ENCODE data around the gene TSHZ2. TPM values are rescaled to one million over a fixed set of nuclear protein-coding genes. Genes with fewer than 3 reads are reported as not detected.

TSHZ2 gene
- total RNA-seq, 1 experiment from 2014 or later = 0.20 TPM

GRCh38 chr20:53205046-53205445 is 232.9 kb downstream of the TSHZ2 start (continued):
- TF ChIP-seq, protein P1, sequence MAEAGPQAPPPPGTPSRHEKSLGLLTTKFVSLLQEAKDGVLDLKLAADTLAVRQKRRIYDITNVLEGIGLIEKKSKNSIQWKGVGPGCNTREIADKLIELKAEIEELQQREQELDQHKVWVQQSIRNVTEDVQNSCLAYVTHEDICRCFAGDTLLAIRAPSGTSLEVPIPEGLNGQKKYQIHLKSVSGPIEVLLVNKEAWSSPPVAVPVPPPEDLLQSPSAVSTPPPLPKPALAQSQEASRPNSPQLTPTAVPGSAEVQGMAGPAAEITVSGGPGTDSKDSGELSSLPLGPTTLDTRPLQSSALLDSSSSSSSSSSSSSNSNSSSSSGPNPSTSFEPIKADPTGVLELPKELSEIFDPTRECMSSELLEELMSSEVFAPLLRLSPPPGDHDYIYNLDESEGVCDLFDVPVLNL (CRISPR knock-in tag; IDR thresholded peaks at IDR 0.05; ENCODE audit: borderline replicate concordance, low read depth) = no peak
- no peak for TF ChIP-seq ZNF121 (CRISPR knock-in tag; IDR thresholded peaks at IDR 0.05)
- TF ChIP-seq JAZF1 (CRISPR knock-in tag; IDR thresholded peaks at IDR 0.05) = no peak

- CTCF ChIA-PET = interaction anchor here (0.6 to 2.3 kb wide), 41 partner anchors 9 to 940 kb away, joined by 3 to 31 read pairs (median 4); no protein-coding TSS in a partner anchor
- Mint-ChIP-seq H3K27ac (no peak overlapping the region), H3K36me3 (no peaks in the 10 kb centered on the region), H3K4me1 (peaks cover 31% of the 10 kb centered on the region), H3K27me3 (ENCODE audit: low read depth) (no peaks in the 10 kb centered on the region), H3K4me3 (no peak overlapping the region), H3K9me3 (no peaks in the 10 kb centered on the region)
- peak; percentile 81 for DNase-seq (ENCODE audit: low spot score)
- TF ChIP-seq, protein P2, sequence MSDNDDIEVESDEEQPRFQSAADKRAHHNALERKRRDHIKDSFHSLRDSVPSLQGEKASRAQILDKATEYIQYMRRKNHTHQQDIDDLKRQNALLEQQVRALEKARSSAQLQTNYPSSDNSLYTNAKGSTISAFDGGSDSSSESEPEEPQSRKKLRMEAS (CRISPR knock-in tag; IDR thresholded peaks at IDR 0.05) = 0 out of 2 replicates have a peak, but pooled peaks have one; percentile 16
- no peak for TF ChIP-seq NR2C2 (CRISPR knock-in tag; IDR thresholded peaks at IDR 0.05)
- TF ChIP-seq CTCF (IDR thresholded peaks at IDR 0.05) = peak; percentile 63; the same call in 1 of the 2 replicates
- POLR2A ChIA-PET = no interaction called here
- peak; percentile 88 for ATAC-seq
These were observed 236.1 kb downstream of the TSHZ2 start for GRCh38 chr20:53208110-53208832.

DNA sequence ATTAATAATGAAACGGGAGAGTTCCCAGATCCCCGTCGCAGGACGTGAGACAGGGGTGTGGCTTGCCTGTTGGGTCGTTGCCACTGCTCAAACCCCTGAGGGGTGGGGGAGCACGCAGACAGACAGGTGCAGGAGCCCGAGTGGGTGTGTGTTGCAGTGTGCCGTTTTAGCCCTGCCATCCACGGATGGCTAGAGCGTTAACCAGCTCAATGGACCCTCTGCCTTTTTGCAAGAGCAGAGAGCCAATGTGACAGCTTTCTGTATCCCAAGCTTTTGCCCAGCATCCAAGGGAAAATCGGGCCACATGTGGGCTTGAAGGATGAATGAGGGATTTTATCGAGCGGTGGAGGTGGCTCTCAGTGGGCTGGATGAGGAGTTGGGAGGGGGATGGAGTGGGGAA is 237.9 kb downstream of the TSHZ2 start:
- no peaks in the 10 kb centered on the region for H3K36me3 Mint-ChIP-seq
- CTCF ChIA-PET = interaction anchor here (2.1 kb wide), 1 partner anchor 126 kb away, joined by 11 read pairs; no protein-coding TSS in a partner anchor

More for the DNA sequence above, 237.9 kb downstream of the TSHZ2 start:
- Mint-ChIP-seq H3K27me3 (ENCODE audit: low read depth) (no peaks in the 10 kb centered on the region), H3K9me3 (no peaks in the 10 kb centered on the region), H3K4me1 (peaks cover 31% of the 10 kb centered on the region), H3K27ac (no peak overlapping the region), H3K4me3 (no peak overlapping the region)
- ATAC-seq (no peak; the same call in 1 of the 2 replicates), DNase-seq (ENCODE audit: low spot score) (no peak)
- POLR2A ChIA-PET = no interaction called here
- TF ChIP-seq SMAD4 (CRISPR knock-in tag; IDR thresholded peaks at IDR 0.05) = no peak
- no peak for TF ChIP-seq ZNF416 (CRISPR knock-in tag; IDR thresholded peaks at IDR 0.05)
- no peak for TF ChIP-seq STAT6 (CRISPR knock-in tag; conservative IDR thresholded peaks at IDR 0.05; ENCODE audit: low read depth)
- TF ChIP-seq SOX15 (CRISPR knock-in tag; IDR thresholded peaks at IDR 0.05) = no peak
- TF ChIP-seq ZNF263 (CRISPR knock-in tag; IDR thresholded peaks at IDR 0.05; ENCODE audit: low read depth) = no peak
- no peak for TF ChIP-seq FOXJ3 (CRISPR knock-in tag; IDR thresholded peaks at IDR 0.05; ENCODE audit: borderline replicate concordance)
- no peak for TF ChIP-seq CDX4 (CRISPR knock-in tag; IDR thresholded peaks at IDR 0.05; ENCODE audit: borderline replicate concordance)
- TF ChIP-seq TCF7 (CRISPR knock-in tag; IDR thresholded peaks at IDR 0.05; ENCODE audit: low read depth) = no peak
- no peak for TF ChIP-seq ZNF219 (CRISPR knock-in tag; IDR thresholded peaks at IDR 0.05; ENCODE audit: borderline replicate concordance)
- no peak for TF ChIP-seq SMAD3 (CRISPR knock-in tag; IDR thresholded peaks at IDR 0.05; ENCODE audit: borderline replicate concordance)
- TF ChIP-seq MLX (CRISPR knock-in tag; IDR thresholded peaks at IDR 0.05) = no peak

Measured in WTC11 (cell line).